Ureter (tissue), 1 donor: ENCODE data around the gene RNASE9. TPM values are rescaled to one million over a fixed set of nuclear protein-coding genes. Genes with fewer than 3 reads are reported as not detected.
A peak's percentile ranks its signal among the peaks of the same experiment; 100 is the strongest.
"Not testable (repeated sequence)": the region's sequence is repeated elsewhere in the genome, so short reads cannot be mapped to it uniquely, and the experiment has no call there.

ENCODE experiments used
- DNase-seq: peaks from one replicate; pipeline ENCODE4 v3.0.0-alpha.2; 2020; ENCODE audit warnings: low spot score
- total RNA-seq: library from RNA; stranded (reverse); gene quantifications from one replicate; pipeline ENCODE4 v1.2.4, GENCODE V29; 2023
- donor health status: DM: yes; HTN: yes; CAD: no.

The RNASE9 gene
- total RNA-seq: not detected

DNA sequence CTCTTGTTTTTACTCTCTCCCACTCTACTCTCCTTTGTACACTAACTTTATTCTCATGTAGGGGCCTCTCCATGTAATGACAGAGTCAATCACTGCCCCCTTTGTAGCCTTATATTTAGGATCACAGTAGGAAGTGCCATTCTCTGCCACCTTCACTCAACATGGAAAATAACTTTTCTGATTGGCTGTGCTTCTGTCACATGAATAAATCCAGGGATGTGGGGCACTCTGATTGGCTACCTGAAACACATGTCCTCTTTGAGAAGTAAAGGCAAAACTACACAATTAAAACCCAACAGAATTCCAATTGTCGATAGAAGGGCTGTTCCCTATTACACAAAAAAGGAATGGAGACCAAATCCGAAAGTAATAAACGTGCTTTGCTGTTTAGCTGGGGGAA is at the start of gene RNASE9:
Gene RNASE9, minus strand, starts transcription at position 87 of the 400 bp plus-strand sequence.
- no peak for DNase-seq

GRCh38 chr14:20610002-20610765 is 49.3 kb upstream of the RNASE9 start:
- peak; percentile 83 for DNase-seq

GRCh38 chr14:20609215-20610001 is 48.6 kb upstream of the RNASE9 start:
- peak; percentile 80 for DNase-seq

GRCh38 chr14:20608383-20609110 is 47.7 kb upstream of the RNASE9 start:
- DNase-seq: no peak

- no peak for DNase-seq
Measured at GRCh38 chr14:20607617-20608016, 46.8 kb upstream of the RNASE9 start.

GRCh38 chr14:20606902-20607242 is 46.0 kb upstream of the RNASE9 start:
- DNase-seq: no peak

DNA sequence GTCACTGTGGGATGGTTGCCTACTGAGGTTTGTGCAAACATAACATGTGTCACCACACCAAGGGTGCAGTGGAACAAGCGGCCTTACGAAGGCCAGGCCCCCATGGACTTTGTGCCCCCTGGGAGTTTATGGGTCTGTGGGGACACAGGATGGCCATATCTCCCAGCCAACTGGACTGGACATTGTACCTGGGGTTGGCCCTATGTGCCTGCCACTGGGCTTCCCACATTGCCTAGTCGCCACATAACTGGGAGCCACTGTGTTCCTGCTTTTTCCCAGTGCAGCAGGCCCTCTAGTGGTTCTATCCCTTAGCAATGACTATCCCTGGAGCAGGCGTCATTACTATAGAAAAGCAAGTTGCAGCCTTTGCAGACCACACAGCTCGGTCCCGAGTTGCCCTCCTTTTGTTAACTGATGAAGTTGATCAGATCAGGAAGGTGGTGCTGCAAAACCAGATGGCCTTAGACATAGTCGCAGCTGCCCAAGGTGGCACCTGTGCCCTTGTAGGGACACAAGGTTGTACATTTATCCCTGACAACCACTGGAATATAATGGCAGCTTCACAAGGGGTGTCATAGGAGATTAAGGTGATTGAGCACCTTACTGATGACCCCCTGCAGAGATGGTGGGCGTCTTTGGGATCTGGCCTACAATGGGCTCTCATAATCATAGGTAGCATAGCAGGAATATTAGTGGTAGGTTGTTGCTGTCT is 45.5 kb upstream of the RNASE9 start:
- DNase-seq: no peak

GRCh38 chr14:20603813-20604690 is 43.2 kb upstream of the RNASE9 start:
- DNase-seq: no peak

GRCh38 chr14:20602583-20602982 is 41.7 kb upstream of the RNASE9 start:
- DNase-seq: no peak

- DNase-seq: no peak
Measured at GRCh38 chr14:20601522-20601921, 40.7 kb upstream of the RNASE9 start.

GRCh38 chr14:20597108-20597507 is 36.3 kb upstream of the RNASE9 start:
- no peak for DNase-seq

- not testable (repeated sequence) for DNase-seq
Measured at GRCh38 chr14:20595726-20596125, 34.9 kb upstream of the RNASE9 start.

DNA sequence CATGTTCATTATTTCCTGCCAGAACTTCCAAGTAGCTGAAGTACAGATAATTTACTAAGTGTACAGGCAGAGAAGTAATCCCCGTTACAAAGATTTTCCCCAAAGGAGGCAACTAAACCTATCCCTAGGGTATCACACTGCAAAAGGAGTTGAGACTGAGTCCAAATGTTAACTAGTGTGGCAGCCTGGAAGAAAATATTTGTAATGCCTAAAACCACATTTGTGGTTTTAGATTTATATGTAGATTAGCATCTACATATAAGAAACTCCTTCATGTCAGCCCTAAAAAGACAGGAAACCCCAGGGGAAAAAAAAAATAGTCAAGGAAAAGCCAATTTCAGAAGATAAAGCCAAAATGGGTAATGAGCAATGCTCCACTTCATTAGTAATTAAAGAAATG is 31.7 kb upstream of the RNASE9 start:
- DNase-seq: no peak

GRCh38 chr14:20591235-20591634 is 30.4 kb upstream of the RNASE9 start, which contains the start of gene RNASE12:
Gene RNASE12, minus strand, starts transcription at chr14:20591376. Its CDS starts 653 bp downstream, at chr14:20590723.
- DNase-seq: no peak

GRCh38 chr14:20587489-20588154 is 26.8 kb upstream of the RNASE9 start, which contains the start of gene RNASE11:
Gene RNASE11, minus strand, starts transcription at chr14:20588001.
- DNase-seq: no peak

- DNase-seq: no peak
Measured at GRCh38 chr14:20583908-20584307, 23.1 kb upstream of the RNASE9 start.

GRCh38 chr14:20583142-20583541 is 22.3 kb upstream of the RNASE9 start:
- no peak for DNase-seq

GRCh38 chr14:20580242-20580641 is 19.4 kb upstream of the RNASE9 start:
- DNase-seq: no peak

DNA sequence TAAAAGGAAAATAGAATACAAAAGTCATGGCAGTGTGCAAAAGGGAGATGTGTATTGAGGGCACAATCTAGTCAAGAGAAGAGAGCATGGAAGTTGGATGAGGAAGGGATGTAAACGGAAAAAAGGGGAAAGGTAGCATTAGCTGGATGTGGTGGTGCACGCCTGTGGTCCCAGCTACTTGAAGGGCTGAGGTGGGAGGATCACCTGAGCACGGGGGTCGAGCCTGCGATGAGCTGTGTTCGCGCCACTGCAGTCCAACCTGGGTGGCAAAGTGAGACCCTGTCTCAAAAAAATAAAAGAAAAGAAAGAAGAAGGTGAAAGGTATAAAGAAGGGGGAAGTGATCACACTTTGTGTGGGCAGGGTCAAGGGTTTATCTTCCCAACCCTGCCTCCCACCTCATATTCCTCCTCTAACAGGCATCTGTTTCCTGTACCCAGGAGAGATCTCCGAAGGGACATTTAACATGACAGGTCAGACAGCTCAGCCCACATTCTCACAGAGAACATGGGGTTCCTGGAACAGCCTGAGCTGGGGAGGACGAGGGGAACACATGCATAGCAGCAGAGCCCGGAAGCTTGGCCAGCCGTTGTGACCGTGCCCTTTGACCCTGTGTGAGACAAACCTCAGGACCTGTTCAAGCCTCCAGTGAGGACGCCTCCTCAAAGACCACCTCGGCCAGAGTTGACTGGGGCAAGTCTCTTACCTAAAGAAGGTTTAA is 18.1 kb upstream of the RNASE9 start:
- no peak for DNase-seq
